ENCODE measurements around the gene HSP90AB1. TPM values are rescaled to one million over a fixed set of nuclear protein-coding genes. Genes with fewer than 3 reads are reported as not detected.

HSP90AB1 gene
- total RNA-seq, 1 donor from 2014 or later = 1,541 TPM

- no peak for DNase-seq (ENCODE audit: low read depth)
- no peak overlapping the region for H3K4me3 ChIP-seq (ENCODE audit: low read depth, low read length)
- no peak for TF ChIP-seq CTCF (conservative IDR thresholded peaks at IDR 0.05; ENCODE audit: low read depth, low read length)
Measured at GRCh38 chr6:44217332-44218143, 29.4 kb upstream of the HSP90AB1 start.

- peak overlapping the region; percentile 72 for H3K4me3 ChIP-seq (ENCODE audit: low read depth, low read length)
- no peak for DNase-seq (ENCODE audit: low read depth)
- no peak for TF ChIP-seq CTCF (conservative IDR thresholded peaks at IDR 0.05; ENCODE audit: low read depth, low read length)
Measured at GRCh38 chr6:44219053-44219814, 27.7 kb upstream of the HSP90AB1 start.

- no peak for DNase-seq (ENCODE audit: low read depth)
- TF ChIP-seq CTCF (conservative IDR thresholded peaks at IDR 0.05; ENCODE audit: low read depth, low read length) = no peak
- H3K4me3 ChIP-seq (ENCODE audit: low read depth, low read length) = peak overlapping the region; percentile 72
Measured at GRCh38 chr6:44219815-44220784, 26.8 kb upstream of the HSP90AB1 start.

GRCh38 chr6:44220913-44221290 lies 26.0 kb upstream of the HSP90AB1 start:
- no peak for TF ChIP-seq CTCF (conservative IDR thresholded peaks at IDR 0.05; ENCODE audit: low read depth, low read length)
- DNase-seq (ENCODE audit: low read depth) = no peak
- no peak overlapping the region for H3K4me3 ChIP-seq (ENCODE audit: low read depth, low read length)

GRCh38 chr6:44221291-44221960 lies 25.5 kb upstream of the HSP90AB1 start:
- peak overlapping the region; percentile 27 for H3K4me3 ChIP-seq (ENCODE audit: low read depth, low read length)
- peak; percentile 87 for TF ChIP-seq CTCF (conservative IDR thresholded peaks at IDR 0.05; ENCODE audit: low read depth, low read length)
- DNase-seq (ENCODE audit: low read depth) = no peak

GRCh38 chr6:44221961-44222335 lies 25.0 kb upstream of the HSP90AB1 start:
- no peak for TF ChIP-seq CTCF (conservative IDR thresholded peaks at IDR 0.05; ENCODE audit: low read depth, low read length)

More at GRCh38 chr6:44221961-44222335, 25.0 kb upstream of the HSP90AB1 start:
- H3K4me3 ChIP-seq (ENCODE audit: low read depth, low read length) = peak overlapping the region; percentile 27
- DNase-seq (ENCODE audit: low read depth) = no peak

Measured in epithelial cell of proximal tubule (primary cell).